GM18505 (cell line): ENCODE results near the gene MNAT1.

ENCODE experiments used
- ATAC-seq: cut with Tn5 transposase; IDR thresholded peaks from one replicate; pipeline ENCODE4 v1.9.1; 2021; ENCODE audit not compliant: unreplicated experiment
- POLR2A ChIP-seq: IDR thresholded peaks from 4 replicates; pipeline ENCODE4 v1.6.1; 2011; ENCODE audit warnings: borderline replicate concordance; ENCODE audit not compliant: insufficient read depth, insufficient read length; ENCODE audit errors: extremely low read depth

Gene MNAT1

DNA sequence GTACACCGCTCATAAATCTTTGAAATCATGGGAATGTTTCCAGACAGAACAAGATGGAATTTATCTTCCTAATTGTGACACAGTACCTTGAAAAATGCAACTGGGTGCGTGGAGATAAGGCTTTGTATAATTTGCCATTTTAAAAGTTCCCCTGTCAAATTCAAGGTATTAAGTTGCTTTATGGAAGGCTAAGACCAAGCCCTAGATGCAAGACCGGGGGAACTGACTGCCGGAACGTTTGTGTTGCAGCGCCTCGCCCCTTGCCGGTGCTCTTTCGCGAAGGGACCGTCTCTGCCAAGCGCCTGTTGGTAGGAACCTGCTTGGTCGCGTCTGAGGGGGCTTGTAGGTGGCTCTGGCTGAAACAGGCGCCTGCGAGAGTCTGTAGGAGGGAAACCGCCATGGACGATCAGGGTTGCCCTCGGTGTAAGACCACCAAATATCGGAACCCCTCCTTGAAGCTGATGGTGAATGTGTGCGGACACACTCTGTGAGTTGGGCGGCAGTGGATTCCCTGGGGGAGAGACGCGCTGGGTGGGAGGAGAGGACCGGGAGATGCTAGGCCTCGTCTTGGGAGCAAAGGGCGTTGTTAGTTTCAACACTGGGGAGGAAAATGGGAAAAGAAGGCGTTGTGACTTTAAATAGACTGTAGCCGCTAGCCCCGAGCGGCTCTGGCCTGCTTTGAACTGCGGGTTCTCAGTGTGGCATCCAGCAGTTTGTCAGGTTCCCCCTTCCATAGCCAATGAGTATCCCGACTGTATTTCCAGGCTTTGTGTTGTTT, at the start of gene MNAT1:
MNAT1 (plus strand) TSS at position 297 of the 778 bp plus-strand sequence; CDS start at position 399, 102 bp downstream.
- TF ChIP-seq POLR2A: peak; percentile 85
- ATAC-seq: peak; percentile 88

- ATAC-seq: no peak
- no peak for TF ChIP-seq POLR2A
Observed at GRCh38 chr14:60686865-60687264, 47.7 kb upstream of the MNAT1 start.

DNA sequence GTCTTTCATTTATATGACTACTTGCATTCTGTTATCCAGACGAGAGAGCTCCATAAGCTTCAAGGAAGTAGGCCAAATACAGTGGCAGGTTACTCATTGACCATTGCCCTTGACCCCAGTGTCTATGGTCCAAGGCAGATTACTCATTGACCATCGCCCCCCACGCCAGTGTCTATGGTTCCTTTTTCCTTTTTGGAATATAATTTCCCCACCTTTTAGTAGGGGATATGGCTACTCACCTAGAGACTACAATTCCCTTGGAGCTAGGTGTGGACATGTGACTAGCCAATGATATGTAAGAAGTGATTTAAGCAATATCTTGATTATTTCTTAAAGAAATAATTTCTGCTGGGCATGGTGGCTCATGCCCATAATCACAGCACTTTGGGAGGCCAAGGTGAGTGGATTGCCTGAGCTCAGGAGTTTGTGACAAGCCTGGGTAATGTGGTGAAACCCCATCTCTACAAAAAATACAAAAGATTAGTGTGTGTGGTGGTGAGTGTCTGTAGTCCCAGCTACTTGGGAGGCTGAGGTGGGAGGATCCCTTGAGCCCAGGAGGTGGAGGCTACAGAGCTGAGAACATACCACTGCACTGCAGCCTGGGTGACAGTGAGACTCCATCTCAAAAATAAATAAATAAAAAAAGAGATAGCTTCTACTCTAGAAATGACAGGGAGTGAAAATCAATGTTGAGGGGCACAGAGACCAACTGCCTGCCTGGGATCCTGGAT, 43.0 kb upstream of the MNAT1 start:
- no peak for ATAC-seq
- TF ChIP-seq POLR2A: no peak

- no peak for ATAC-seq
- no peak for TF ChIP-seq POLR2A
Observed at GRCh38 chr14:60695327-60695726, 39.2 kb upstream of the MNAT1 start.

GRCh38 chr14:60700598-60700997, 34.0 kb upstream of the MNAT1 start:
- no peak for TF ChIP-seq POLR2A
- ATAC-seq: no peak

- no peak for ATAC-seq
- no peak for TF ChIP-seq POLR2A
Observed at GRCh38 chr14:60705100-60705499, 29.5 kb upstream of the MNAT1 start.

DNA sequence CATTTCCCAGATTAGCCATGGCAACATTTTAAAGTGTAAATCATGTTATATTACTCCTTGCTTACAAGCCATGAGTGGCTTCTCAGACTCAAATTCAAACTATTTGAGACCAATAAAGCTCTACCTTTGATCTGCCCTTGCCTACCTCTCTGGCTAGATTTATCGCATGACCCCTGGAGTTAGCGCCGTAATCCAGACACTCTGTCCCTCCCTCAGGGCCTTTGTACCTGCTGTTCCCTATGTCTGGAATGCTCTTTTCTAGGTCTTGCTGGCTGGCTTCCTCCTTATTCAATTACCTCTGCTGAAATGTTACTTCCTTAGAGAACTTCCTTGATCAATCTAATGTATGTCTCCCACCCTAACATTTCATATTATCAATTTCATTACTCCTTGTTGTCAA, 26.7 kb upstream of the MNAT1 start:
- TF ChIP-seq POLR2A: no peak
- no peak for ATAC-seq

- TF ChIP-seq POLR2A: no peak
- ATAC-seq: no peak
Observed at GRCh38 chr14:60710494-60710893, 24.1 kb upstream of the MNAT1 start.

- no peak for TF ChIP-seq POLR2A
- no peak for ATAC-seq
Observed at GRCh38 chr14:60713513-60713912, 21.0 kb upstream of the MNAT1 start.

- TF ChIP-seq POLR2A: no peak
- no peak for ATAC-seq
Observed at GRCh38 chr14:60720391-60720790, 14.2 kb upstream of the MNAT1 start.

- no peak for ATAC-seq
- TF ChIP-seq POLR2A: no peak
Observed at GRCh38 chr14:60720962-60721325, 13.6 kb upstream of the MNAT1 start.

GRCh38 chr14:60721326-60722106, 13.0 kb upstream of the MNAT1 start:
- ATAC-seq: no peak
- TF ChIP-seq POLR2A: no peak

GRCh38 chr14:60722107-60722356, 12.5 kb upstream of the MNAT1 start:
- TF ChIP-seq POLR2A: no peak
- no peak for ATAC-seq

DNA sequence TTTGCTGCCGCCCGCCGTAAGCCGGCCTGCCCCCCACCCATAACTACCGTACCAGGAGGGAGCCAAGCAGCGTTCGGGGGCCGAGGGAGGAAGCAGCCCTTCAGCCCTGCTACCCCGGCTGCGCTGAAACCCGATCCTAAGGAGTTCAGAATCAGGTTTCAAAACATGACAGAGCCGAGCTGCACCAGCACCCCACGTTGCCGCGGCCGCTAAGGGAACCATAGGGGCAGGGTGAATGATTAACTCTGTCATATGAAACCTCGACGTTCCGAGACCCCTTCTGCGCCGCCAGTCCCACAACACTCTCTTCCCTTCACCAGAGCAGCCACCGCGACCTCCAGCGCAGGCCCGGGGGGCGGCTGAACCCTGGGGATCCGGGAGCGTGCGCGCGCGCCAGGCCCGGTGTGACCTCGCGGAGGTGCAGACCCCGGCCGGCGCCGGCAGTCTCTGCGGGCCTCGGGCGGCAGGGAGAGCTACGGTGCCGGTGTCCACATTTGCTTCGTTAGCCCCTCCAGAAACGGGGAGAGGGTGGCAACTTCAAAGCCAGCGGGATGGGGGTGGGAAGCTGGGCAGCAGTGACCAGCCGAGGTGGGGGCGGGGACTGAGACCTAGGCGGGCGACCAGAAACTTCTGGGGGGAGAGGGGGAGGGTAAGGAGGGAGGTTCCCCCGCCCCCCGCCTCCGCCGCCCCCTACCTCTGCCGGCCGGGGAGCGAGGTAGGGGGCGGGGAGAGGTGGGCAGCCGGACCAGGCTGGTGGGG, 12.0 kb upstream of the MNAT1 start:
- TF ChIP-seq POLR2A: no peak
- ATAC-seq: no peak
